Left ventricle myocardium inferior (tissue), 1 donor: Measurements from ENCODE around the gene MROH9. TPM values are rescaled to one million over a fixed set of nuclear protein-coding genes. Genes with fewer than 3 reads are reported as not detected.
"Not testable (repeated sequence)": the region's sequence is repeated elsewhere in the genome, so short reads cannot be mapped to it uniquely, and the experiment has no call there.

ENCODE experiments used
- DNase-seq: peaks from one replicate; pipeline ENCODE4 v3.0.0-alpha.2; 2020
- H3K27ac ChIP-seq: fragments of 200-600 bp; replicated peaks from 2 replicates; pipeline ENCODE4 v1.8.0; 2021
- H3K27me3 ChIP-seq: fragments of 200-600 bp; 2 replicates; pipeline ENCODE4 v1.8.0; 2021; ENCODE audit warnings: low read depth
- H3K36me3 ChIP-seq: fragments of 200-600 bp; 2 replicates; pipeline ENCODE4 v1.8.0; 2021
- H3K4me1 ChIP-seq: fragments of 200-600 bp; 2 replicates; pipeline ENCODE4 v1.8.0; 2021
- H3K4me3 ChIP-seq: fragments of 200-600 bp; 2 replicates; pipeline ENCODE4 v1.8.0; 2021; ENCODE audit warnings: mild to moderate bottlenecking, moderate library complexity
- H3K9me3 ChIP-seq: fragments of 200-600 bp; replicated peaks from 2 replicates; pipeline ENCODE4 v1.8.0; 2021
- CTCF ChIP-seq: fragments of 200-600 bp; IDR thresholded peaks from 2 replicates; pipeline ENCODE4 v1.8.0; 2021; ENCODE audit warnings: antibody characterized with exemption, mild to moderate bottlenecking, borderline replicate concordance
- intact Hi-C: fragments of 100-400 bp; cut with micrococcal nuclease; formaldehyde crosslinking; loops from one replicate; pipeline ENCODE4 v1.11.0; 2022
- total RNA-seq: library from RNA; stranded (reverse); fragmentation: NEBNext Ultra II Directional; extraction: Animal tissue kit (Norgen Biotek cat#: 25700); gene quantifications from one replicate; pipeline ENCODE4 v1.2.1, GENCODE V29; 2021
- donor health status: DM: no; HTN: yes; CAD: no; lungs with severe emphysema.

MROH9 gene
- total RNA-seq, 1 donor from 2014 or later = not detected

GRCh38 chr1:170893655-170894297 lies 41.6 kb upstream of the MROH9 start:
- intact Hi-C loops = no loop called here
- no peak overlapping the region for H3K4me3 ChIP-seq
- no peak for DNase-seq
- no peaks in the 10 kb centered on the region for H3K36me3 ChIP-seq
- no peaks in the 10 kb centered on the region for H3K27me3 ChIP-seq
- no peak overlapping the region for H3K27ac ChIP-seq
- H3K4me1 ChIP-seq = no peaks in the 10 kb centered on the region
- no peaks in the 10 kb centered on the region for H3K9me3 ChIP-seq
- TF ChIP-seq CTCF = no peak

GRCh38 chr1:170903961-170904360 lies 31.4 kb upstream of the MROH9 start:
- intact Hi-C loops = no loop called here
- no peak overlapping the region for H3K4me3 ChIP-seq
- no peaks in the 10 kb centered on the region for H3K36me3 ChIP-seq
- H3K9me3 ChIP-seq = no peaks in the 10 kb centered on the region
- no peak overlapping the region for H3K27ac ChIP-seq
- DNase-seq = no peak
- no peaks in the 10 kb centered on the region for H3K27me3 ChIP-seq
- H3K4me1 ChIP-seq = no peaks in the 10 kb centered on the region
- no peak for TF ChIP-seq CTCF

- Histone ChIP-seq H3K9me3 (no peaks in the 10 kb centered on the region), H3K27me3 (no peaks in the 10 kb centered on the region), H3K36me3 (no peaks in the 10 kb centered on the region), H3K4me3 (no peak overlapping the region), H3K27ac (no peak overlapping the region), H3K4me1 (no peaks in the 10 kb centered on the region)
- DNase-seq = no peak
- intact Hi-C loops = no loop called here
- TF ChIP-seq CTCF = no peak
Measured at GRCh38 chr1:170908942-170909341, 26.4 kb upstream of the MROH9 start.

GRCh38 chr1:170910273-170910672 lies 25.1 kb upstream of the MROH9 start:
- H3K27ac ChIP-seq = no peak overlapping the region

GRCh38 chr1:170917373-170917772 lies 18.0 kb upstream of the MROH9 start:
- H3K27ac ChIP-seq = no peak overlapping the region
- no peaks in the 10 kb centered on the region for H3K4me1 ChIP-seq
- no peak for TF ChIP-seq CTCF
- no peaks in the 10 kb centered on the region for H3K36me3 ChIP-seq
- no peak for DNase-seq
- intact Hi-C loops = no loop called here
- no peak overlapping the region for H3K4me3 ChIP-seq
- peaks cover 30% of the 10 kb centered on the region for H3K9me3 ChIP-seq
- no peaks in the 10 kb centered on the region for H3K27me3 ChIP-seq

More at GRCh38 chr1:170910273-170910672, 25.1 kb upstream of the MROH9 start:
- intact Hi-C loops = no loop called here
- TF ChIP-seq CTCF = no peak
- Histone ChIP-seq H3K4me3 (no peak overlapping the region), H3K36me3 (no peaks in the 10 kb centered on the region), H3K27me3 (no peaks in the 10 kb centered on the region), H3K9me3 (no peaks in the 10 kb centered on the region), H3K4me1 (no peaks in the 10 kb centered on the region)
- DNase-seq = no peak

GRCh38 chr1:170924656-170925055 lies 10.7 kb upstream of the MROH9 start:
- intact Hi-C loops, DNase-seq, H3K27me3 ChIP-seq, H3K4me1 ChIP-seq, H3K36me3 ChIP-seq, H3K27ac ChIP-seq, H3K4me3 ChIP-seq: not testable (repeated sequence)
- H3K9me3 ChIP-seq = peaks cover 31% of the 10 kb centered on the region
